Stomach (tissue), 4 donors: ENCODE results near the gene GPR149.

ENCODE experiments used
- POLR2A ChIP-seq, 4 donors: fragments of 450-650 bp; IDR thresholded peaks; one replicate each; pipeline ENCODE4 v1.6.1; 2016; ENCODE audit warnings: antibody characterized with exemption in 4 of 4, control low read depth in 2 of 4, mild to moderate bottlenecking in 1 of 4, moderate library complexity in 1 of 4
- TF ChIP-seq, protein P1 (sequence below), 7 experiments: fragments of 450-650 bp in 4 of 7; fragments of 200-600 bp in 3 of 7; sonication (generic) in 3 of 7; IDR thresholded peaks; one replicate each; pipeline ENCODE4 v1.5.1; 2016 to 2019; ENCODE audit warnings: antibody characterized with exemption in 7 of 7, control low read depth in 2 of 7, mild to moderate bottlenecking in 1 of 7

DNA sequence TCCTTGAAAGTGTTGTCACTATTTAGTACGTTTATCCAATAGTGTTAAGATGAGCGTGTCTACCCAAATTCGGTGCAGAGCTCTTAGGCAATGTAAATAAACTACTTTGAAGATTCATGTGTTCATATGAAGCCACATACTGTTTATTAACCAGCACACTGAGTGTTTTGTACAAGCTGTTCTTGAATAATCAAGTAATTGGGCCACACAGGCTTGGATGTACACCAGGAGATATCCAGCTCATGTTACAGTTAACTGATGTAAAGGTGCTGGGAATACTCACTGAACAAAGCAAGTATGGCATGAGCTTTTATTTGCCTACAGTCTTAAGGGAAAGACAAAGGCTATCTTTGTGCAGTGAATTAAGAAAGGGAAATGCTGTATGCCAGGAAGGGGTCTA lies 105.1 kb downstream of the GPR149 start:
- TF ChIP-seq POLR2A (IDR thresholded peaks at IDR 0.05) = no peak
- TF ChIP-seq, protein P1, sequence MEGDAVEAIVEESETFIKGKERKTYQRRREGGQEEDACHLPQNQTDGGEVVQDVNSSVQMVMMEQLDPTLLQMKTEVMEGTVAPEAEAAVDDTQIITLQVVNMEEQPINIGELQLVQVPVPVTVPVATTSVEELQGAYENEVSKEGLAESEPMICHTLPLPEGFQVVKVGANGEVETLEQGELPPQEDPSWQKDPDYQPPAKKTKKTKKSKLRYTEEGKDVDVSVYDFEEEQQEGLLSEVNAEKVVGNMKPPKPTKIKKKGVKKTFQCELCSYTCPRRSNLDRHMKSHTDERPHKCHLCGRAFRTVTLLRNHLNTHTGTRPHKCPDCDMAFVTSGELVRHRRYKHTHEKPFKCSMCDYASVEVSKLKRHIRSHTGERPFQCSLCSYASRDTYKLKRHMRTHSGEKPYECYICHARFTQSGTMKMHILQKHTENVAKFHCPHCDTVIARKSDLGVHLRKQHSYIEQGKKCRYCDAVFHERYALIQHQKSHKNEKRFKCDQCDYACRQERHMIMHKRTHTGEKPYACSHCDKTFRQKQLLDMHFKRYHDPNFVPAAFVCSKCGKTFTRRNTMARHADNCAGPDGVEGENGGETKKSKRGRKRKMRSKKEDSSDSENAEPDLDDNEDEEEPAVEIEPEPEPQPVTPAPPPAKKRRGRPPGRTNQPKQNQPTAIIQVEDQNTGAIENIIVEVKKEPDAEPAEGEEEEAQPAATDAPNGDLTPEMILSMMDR (IDR thresholded peaks at IDR 0.05) = no peak
